Measurements from ENCODE around the gene RNF212.
"Not testable (repeated sequence)": the region's sequence is repeated elsewhere in the genome, so short reads cannot be mapped to it uniquely, and the experiment has no call there.

Gene RNF212

GRCh38 chr4:1136048-1136447 lies 22.7 kb upstream of the RNF212 start:
- H3K27ac ChIP-seq, result no peak overlapping the region
- TF ChIP-seq CTCF (conservative IDR thresholded peaks at IDR 0.05) (no peak), ZFX (IDR thresholded peaks at IDR 0.05) (no peak)

- no peak overlapping the region for H3K27ac ChIP-seq
Observed at GRCh38 chr4:1133033-1133432, 19.7 kb upstream of the RNF212 start.

GRCh38 chr4:1130316-1131186 lies 17.2 kb upstream of the RNF212 start:
- TF ChIP-seq CTCF (conservative IDR thresholded peaks at IDR 0.05), result peak; percentile 98
- TF ChIP-seq ZFX (IDR thresholded peaks at IDR 0.05), result no peak
- peak overlapping the region; percentile 43 for H3K27ac ChIP-seq

More at GRCh38 chr4:1133033-1133432, 19.7 kb upstream of the RNF212 start:
- no peak for TF ChIP-seq CTCF (conservative IDR thresholded peaks at IDR 0.05)
- no peak for TF ChIP-seq ZFX (IDR thresholded peaks at IDR 0.05)

- H3K27ac ChIP-seq, result no peak overlapping the region
- no peak for TF ChIP-seq ZFX (IDR thresholded peaks at IDR 0.05)
- no peak for TF ChIP-seq CTCF (conservative IDR thresholded peaks at IDR 0.05)
Observed at GRCh38 chr4:1126506-1126905, 13.1 kb upstream of the RNF212 start.

- not testable (repeated sequence) for H3K27ac ChIP-seq
Observed at GRCh38 chr4:1125466-1125865, 12.1 kb upstream of the RNF212 start.

- no peak for TF ChIP-seq CTCF (conservative IDR thresholded peaks at IDR 0.05)
- no peak for TF ChIP-seq ZFX (IDR thresholded peaks at IDR 0.05)
Observed at GRCh38 chr4:1124818-1125217, 11.5 kb upstream of the RNF212 start.

GRCh38 chr4:1122505-1122904 lies 9.1 kb upstream of the RNF212 start:
- no peak overlapping the region for H3K27ac ChIP-seq
- TF ChIP-seq CTCF (conservative IDR thresholded peaks at IDR 0.05) (no peak), ZFX (IDR thresholded peaks at IDR 0.05) (no peak)

More at GRCh38 chr4:1124818-1125217, 11.5 kb upstream of the RNF212 start:
- H3K27ac ChIP-seq, result no peak overlapping the region

- H3K27ac ChIP-seq, result no peak overlapping the region
- no peak for TF ChIP-seq ZFX (IDR thresholded peaks at IDR 0.05)
- TF ChIP-seq CTCF (conservative IDR thresholded peaks at IDR 0.05), result 0 out of 2 replicates have a peak, but pooled peaks have one; percentile 3
Observed at GRCh38 chr4:1116838-1117237, 3.5 kb upstream of the RNF212 start.
